ENCODE results near the gene PMS2. TPM values are rescaled to one million over a fixed set of nuclear protein-coding genes. Genes with fewer than 3 reads are reported as not detected.
"Not testable (repeated sequence)": the region's sequence is repeated elsewhere in the genome, so short reads cannot be mapped to it uniquely, and the experiment has no call there.

Gene PMS2
- polyA plus RNA-seq, 1 donor = 10.2 TPM

GRCh38 chr7:5924180-5924579 lies 84.7 kb downstream of the PMS2 start:
- H3K27me3 ChIP-seq (ENCODE audit: control insufficient read depth, insufficient read depth, low read length); DNase-seq; H3K36me3 ChIP-seq (ENCODE audit: control insufficient read depth, insufficient read depth, low read length); H3K4me3 ChIP-seq (ENCODE audit: low read length); H3K4me1 ChIP-seq (ENCODE audit: control insufficient read depth, insufficient read depth, low read length); H3K27ac ChIP-seq (ENCODE audit: low read length); H3K9me3 ChIP-seq (ENCODE audit: control insufficient read depth, low read depth, low read length): not testable (repeated sequence)
- no CpG with 5 or more reads among the region's 2 CpGs for WGBS (ENCODE audit: insufficient coverage, low lambda C conversion rate)

Other genes starting within 250 kb of the PMS2 start
- 21.8 TPM for gene RNF216, start 227.4 kb downstream of the PMS2 start, polyA plus RNA-seq
- 0.54 TPM for gene OCM, start 128.3 kb downstream of the PMS2 start, polyA plus RNA-seq
- 56.4 TPM for gene CCZ1, start 110.3 kb downstream of the PMS2 start, polyA plus RNA-seq
- 0.52 TPM for gene RSPH10B, start 38.4 kb downstream of the PMS2 start, polyA plus RNA-seq
- 24.7 TPM for gene AIMP2, start 223 bp upstream of the PMS2 start, polyA plus RNA-seq
- 2.4 TPM for gene ANKRD61, start 22.3 kb upstream of the PMS2 start, polyA plus RNA-seq
- gene EIF2AK1, start 50.1 kb upstream of the PMS2 start, polyA plus RNA-seq = 75.4 TPM
- 11.2 TPM for gene USP42, start 95.9 kb upstream of the PMS2 start, polyA plus RNA-seq

All from large intestine (tissue), 3 donors.